22Rv1 (cell line): ENCODE data around the gene GPR3.

Experiments used
- ZFX ChIP-seq: fragments of 450-650 bp; IDR thresholded peaks from 2 replicates; pipeline ENCODE4 v1.6.1; 2017; ENCODE audit warnings: antibody characterized with exemption, borderline replicate concordance
- TF ChIP-seq, protein P1 (sequence below): fragments of 450-650 bp; IDR thresholded peaks from 2 replicates; pipeline ENCODE4 v1.5.1; 2017; ENCODE audit warnings: mild to moderate bottlenecking

- TF ChIP-seq, protein P1, sequence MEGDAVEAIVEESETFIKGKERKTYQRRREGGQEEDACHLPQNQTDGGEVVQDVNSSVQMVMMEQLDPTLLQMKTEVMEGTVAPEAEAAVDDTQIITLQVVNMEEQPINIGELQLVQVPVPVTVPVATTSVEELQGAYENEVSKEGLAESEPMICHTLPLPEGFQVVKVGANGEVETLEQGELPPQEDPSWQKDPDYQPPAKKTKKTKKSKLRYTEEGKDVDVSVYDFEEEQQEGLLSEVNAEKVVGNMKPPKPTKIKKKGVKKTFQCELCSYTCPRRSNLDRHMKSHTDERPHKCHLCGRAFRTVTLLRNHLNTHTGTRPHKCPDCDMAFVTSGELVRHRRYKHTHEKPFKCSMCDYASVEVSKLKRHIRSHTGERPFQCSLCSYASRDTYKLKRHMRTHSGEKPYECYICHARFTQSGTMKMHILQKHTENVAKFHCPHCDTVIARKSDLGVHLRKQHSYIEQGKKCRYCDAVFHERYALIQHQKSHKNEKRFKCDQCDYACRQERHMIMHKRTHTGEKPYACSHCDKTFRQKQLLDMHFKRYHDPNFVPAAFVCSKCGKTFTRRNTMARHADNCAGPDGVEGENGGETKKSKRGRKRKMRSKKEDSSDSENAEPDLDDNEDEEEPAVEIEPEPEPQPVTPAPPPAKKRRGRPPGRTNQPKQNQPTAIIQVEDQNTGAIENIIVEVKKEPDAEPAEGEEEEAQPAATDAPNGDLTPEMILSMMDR: no peak; the same call in 1 of the 2 replicates
- no peak for TF ChIP-seq ZFX
Measured at GRCh38 chr1:27349784-27350662, 42.4 kb upstream of the GPR3 start.
